SK-N-SH (cell line): ENCODE results near the gene MYCBP.

Experiments used
- CTCF ChIP-seq: fragments of 200-600 bp; sonication (generic); IDR thresholded peaks from 2 replicates; pipeline ENCODE4 v1.6.1; 2017; ENCODE audit warnings: antibody characterized with exemption, mild to moderate bottlenecking, moderate library complexity
- EP300 ChIP-seq, 2 experiments: IDR thresholded peaks; 2 replicates each; pipeline versions ENCODE4 v1.4.0 to v1.6.1; 2012; ENCODE audit warnings: borderline replicate concordance in 1 of 2, low read depth in 1 of 2, low read length in 1 of 2
- POLR2AphosphoS5 ChIP-seq: IDR thresholded peaks from 2 replicates; pipeline ENCODE4 v1.6.1; 2012; ENCODE audit warnings: low read depth, low read length
- RAD21 ChIP-seq: IDR thresholded peaks from 2 replicates; pipeline ENCODE4 v1.6.1; 2012; ENCODE audit warnings: mild to moderate bottlenecking, low read length
- RCOR1 ChIP-seq: fragments of 150-350 bp; IDR thresholded peaks from 2 replicates; pipeline ENCODE4 v1.6.1; 2017; ENCODE audit warnings: antibody characterized with exemption, low read length

- no peak for TF ChIP-seq RAD21
- no peak for TF ChIP-seq EP300 (IDR thresholded peaks at IDR 0.05; ENCODE audit: borderline replicate concordance in 1 of 2, low read depth in 1 of 2, low read length in 1 of 2)
- TF ChIP-seq CTCF = no peak; the same call in 1 of the 2 replicates
- TF ChIP-seq POLR2AphosphoS5 = no peak
- TF ChIP-seq RCOR1 = no peak
Measured at GRCh38 chr1:38865112-38865715, 7.9 kb downstream of the MYCBP start.
